Measurements from ENCODE around the gene PPIL3.
"Not testable (repeated sequence)": the region's sequence is repeated elsewhere in the genome, so short reads cannot be mapped to it uniquely, and the experiment has no call there.

PPIL3 gene

GRCh38 chr2:200905618-200906296 lies 16.9 kb upstream of the PPIL3 start:
- 0 out of 2 replicates have a peak overlapping the region, but pooled peaks have one; percentile 11 for H3K27ac ChIP-seq
- TF ChIP-seq CTCF (conservative IDR thresholded peaks at IDR 0.05) = peak; percentile 90

- peak; percentile 83 for TF ChIP-seq CTCF (conservative IDR thresholded peaks at IDR 0.05)
- H3K27ac ChIP-seq = no peak overlapping the region
Observed at GRCh38 chr2:200901459-200902072, 12.7 kb upstream of the PPIL3 start.

DNA sequence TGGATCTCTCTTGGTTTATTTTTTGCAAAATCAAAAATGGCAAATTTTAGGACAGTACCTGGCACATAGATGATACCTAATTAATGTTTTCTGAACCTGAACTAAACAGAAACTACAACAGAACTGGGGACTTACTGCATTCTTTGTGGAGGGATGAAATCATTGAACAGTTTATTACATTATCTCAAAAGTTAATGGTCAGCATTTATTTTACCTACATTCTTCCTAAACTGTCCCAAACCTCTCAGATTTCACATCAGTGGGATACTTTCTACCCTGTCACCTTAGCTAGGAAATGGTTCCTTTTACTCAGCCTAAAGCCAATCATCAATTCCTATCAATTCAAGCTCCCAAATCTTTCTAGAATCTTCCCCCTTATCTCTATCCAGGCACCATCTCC lies 10.6 kb upstream of the PPIL3 start:
- TF ChIP-seq CTCF (conservative IDR thresholded peaks at IDR 0.05) = no peak

GRCh38 chr2:200881715-200882249 lies 7.1 kb downstream of the PPIL3 start:
- H3K27ac ChIP-seq = not testable (repeated sequence)

More for the DNA sequence above, 10.6 kb upstream of the PPIL3 start:
- no peak overlapping the region for H3K27ac ChIP-seq

- no peak for TF ChIP-seq CTCF (conservative IDR thresholded peaks at IDR 0.05)
Observed at GRCh38 chr2:200878289-200878880, 10.5 kb downstream of the PPIL3 start.

GRCh38 chr2:200877443-200877842 lies 11.4 kb downstream of the PPIL3 start:
- H3K27ac ChIP-seq = no peak overlapping the region
- TF ChIP-seq CTCF (conservative IDR thresholded peaks at IDR 0.05) = no peak

More at GRCh38 chr2:200878289-200878880, 10.5 kb downstream of the PPIL3 start:
- H3K27ac ChIP-seq = no peak overlapping the region

GRCh38 chr2:200873560-200873959 lies 15.3 kb downstream of the PPIL3 start:
- TF ChIP-seq CTCF (conservative IDR thresholded peaks at IDR 0.05) = no peak

More at GRCh38 chr2:200873560-200873959, 15.3 kb downstream of the PPIL3 start:
- H3K27ac ChIP-seq = no peak overlapping the region

Measured in VCaP (cell line).